Epidermal melanocyte (primary cell): Measurements from ENCODE around the gene DCUN1D1.
"Not testable (repeated sequence)": the region's sequence is repeated elsewhere in the genome, so short reads cannot be mapped to it uniquely, and the experiment has no call there.

Source experiments
- DNase-seq: peaks from one replicate; pipeline ENCODE4 v3.0.0; 2011; ENCODE audit warnings: low spot score; ENCODE audit not compliant: insufficient read length

DCUN1D1 gene

DNA sequence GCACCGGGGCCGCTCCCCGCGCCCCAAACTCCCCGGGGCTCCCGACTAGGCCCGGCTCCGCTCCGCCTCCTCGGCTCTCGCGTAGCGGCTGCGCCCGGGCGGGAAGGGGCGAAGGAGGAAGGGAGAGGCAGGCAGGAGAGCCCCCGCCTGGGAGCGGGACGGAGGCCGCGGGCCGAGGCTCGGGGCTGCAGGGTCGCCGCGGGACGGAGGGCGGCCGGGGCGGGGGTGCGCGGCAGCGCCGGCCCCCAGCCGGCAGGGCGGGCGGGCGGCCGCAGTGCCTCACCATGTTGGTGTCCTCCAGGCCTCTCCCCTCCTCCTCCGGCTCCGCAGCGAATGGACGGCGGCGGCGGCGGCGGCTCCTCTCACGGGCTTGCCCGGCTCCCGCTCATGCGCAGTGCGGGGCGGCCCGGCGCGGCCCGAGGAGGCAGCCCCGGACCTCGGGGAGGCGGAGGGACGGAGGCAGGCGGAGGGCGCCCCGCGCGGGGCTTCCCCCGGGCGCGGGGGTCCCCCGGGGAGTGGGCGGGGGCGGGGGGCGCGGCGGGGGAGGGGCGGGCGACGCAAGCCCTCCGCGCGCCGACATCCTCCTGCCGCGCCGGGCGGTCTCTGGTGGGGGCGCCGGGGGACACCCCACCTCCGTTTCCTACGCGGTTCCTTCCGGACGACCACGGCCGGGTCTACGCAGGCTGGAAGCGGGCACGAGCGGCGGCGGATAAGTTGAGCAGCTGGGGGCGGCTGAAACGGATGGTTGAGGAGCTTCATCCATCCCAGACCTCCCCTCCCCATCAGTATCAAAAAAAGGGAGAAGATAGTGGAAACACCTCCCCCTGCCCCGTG is at the start of gene DCUN1D1:
Gene DCUN1D1 (minus strand): TSS at position 335 of the 834 bp plus-strand sequence. CDS start 49 bp downstream, at position 286.
- peak; percentile 91 for DNase-seq

DNA sequence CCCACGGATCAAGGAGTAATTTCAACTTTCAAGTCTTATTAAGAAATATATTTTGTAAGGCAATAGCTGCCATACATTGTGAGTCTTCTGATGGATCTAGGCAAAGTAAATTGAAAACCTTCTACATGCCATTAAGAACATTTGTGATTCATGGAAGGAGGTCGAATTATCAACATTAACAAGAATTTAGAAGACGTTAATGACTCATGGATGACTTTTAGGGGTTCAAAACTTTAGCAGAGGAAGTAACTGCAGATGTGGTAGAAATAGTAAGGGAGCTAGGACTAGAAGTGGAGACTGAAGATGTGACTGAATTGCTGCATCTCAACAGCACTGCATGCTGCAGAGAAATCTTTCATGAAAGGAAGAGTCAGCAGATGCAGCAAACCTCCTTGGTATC is 48.1 kb upstream of the DCUN1D1 start:
- DNase-seq: no peak

DNA sequence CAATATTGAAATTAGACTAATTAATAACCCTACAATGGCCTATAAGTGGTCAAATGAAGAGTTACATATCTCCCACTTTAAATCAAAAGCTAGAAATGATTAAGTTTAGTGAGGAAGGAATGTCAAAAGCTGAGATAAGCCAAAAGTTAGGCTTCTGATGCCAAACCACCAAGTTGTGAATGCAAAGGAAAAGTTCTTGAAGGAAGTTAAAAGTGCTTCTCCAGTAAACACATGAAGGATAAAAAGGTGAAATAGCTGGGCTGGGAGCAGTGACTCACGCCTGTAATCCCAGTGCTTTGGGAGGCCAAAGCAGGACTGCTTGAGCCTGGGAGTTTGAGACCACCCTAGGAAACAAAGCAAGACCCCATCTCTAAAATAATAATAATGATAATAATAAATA is 46.9 kb upstream of the DCUN1D1 start:
- DNase-seq: no peak

DNA sequence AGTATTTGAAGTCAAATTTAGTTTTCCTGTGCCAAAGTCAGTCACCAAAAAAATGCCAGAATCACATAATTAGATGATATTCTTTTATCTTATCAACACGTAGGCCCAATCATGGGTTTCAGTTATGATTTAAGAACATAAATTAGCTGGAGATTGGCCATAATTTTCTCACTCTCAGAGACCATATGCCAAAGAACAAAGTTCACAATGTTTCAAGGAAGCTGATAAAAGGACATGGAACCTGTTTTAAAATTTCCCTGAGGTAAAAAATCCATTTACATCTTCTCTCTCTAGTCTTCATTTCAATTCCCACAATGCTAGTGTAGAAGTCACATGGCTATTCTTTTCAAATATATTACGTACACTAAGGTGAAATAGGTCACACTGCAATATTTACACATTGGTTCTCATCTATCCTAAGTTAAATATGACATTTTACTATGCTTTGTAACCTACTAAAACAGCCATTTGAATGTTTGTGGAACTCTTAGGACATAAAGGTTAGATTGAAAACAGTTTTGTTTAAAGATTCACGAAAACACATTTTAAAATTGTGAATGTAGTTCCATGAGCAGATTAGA is 42.7 kb upstream of the DCUN1D1 start:
- no peak for DNase-seq

DNA sequence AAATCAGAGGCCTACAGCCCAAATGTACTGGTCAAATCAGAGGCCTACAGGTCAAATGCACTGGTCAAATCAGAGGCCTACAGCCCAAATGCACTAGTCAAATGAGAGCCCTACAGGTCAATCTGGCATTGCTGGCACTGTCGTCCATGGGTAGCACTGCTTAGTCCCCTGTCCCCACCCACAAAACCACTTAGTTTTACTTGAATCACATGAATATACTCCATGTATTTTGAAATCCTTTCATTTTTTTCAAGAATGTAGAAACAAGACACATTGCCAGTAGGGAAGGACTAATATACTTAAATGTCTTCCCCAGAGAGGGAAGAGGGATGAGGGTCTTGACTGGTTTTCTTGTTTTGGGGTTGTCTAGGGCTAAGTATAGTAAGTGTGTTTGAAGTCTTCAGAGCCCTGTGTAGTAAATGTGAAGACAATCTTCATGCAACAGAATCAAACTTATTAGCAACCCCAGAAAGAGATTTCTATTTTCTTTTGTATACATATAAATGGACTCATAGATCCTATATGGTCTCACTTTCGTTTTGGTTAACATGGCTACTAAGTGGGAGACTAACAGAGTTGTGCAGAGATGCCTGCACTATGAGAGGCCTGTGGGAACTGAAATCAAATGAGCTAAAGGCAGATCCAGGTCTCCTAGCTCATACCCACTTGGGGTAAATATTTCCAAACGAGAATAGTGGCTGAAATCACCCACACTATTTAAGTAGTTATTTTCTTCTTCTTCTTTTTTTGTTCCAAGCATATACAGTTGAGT is 38.3 kb upstream of the DCUN1D1 start:
- no peak for DNase-seq

DNA sequence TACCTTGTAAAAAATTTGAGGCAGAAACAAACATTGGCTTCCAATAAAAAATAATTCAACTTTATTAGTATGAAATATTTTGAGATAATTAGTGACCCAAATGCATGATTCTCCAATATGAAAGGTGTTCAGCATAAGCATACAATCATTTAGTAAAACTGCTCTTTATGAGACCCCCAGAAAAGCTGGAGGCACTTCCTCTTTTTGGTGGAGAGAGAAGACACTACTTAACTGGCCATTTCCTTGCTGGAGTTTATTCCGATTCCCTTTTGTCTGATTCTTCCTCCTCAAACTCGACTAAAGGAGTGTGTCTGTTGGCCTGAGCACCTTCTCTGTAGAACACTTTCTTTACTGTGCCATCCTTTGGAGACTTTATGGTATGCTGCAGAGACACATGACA is 34.8 kb upstream of the DCUN1D1 start:
- DNase-seq: no peak

DNA sequence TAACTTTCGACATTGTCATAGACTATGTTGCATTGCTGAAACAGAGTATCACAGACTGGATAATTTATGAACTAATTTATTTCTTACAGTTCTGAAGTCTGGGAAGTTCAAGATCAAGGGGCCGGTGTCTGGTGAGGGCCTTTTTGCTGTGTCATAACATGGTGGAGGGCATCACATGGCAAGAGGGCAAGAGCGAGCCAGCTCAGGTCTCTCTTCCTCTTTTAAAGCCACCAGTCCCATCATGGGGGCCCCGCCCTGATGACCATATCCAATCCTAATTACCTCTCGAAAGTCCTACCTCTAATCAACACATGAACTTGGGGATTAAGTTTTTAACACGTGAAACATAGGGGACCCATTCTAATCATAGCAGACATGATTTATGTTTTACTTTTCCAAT is 33.5 kb upstream of the DCUN1D1 start:
- no peak for DNase-seq

DNA sequence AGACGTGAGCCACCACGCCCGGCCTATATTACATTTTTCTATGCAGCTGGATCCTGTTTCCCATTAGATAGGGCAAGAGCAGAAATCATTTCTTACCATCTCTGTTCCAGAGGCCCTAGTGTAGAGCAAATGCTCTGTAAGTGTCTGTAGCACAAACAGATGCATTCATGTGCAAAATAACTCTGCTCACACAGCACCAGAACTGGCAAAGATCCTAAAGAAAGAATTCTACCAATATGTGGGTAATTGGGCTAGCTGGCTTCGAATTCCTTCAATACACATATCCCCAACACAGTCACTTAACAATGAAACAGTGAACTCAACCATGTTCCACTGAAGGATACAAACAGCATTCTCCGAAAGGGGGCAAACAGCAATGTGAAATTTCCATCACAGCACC is 32.7 kb upstream of the DCUN1D1 start:
- no peak for DNase-seq

DNA sequence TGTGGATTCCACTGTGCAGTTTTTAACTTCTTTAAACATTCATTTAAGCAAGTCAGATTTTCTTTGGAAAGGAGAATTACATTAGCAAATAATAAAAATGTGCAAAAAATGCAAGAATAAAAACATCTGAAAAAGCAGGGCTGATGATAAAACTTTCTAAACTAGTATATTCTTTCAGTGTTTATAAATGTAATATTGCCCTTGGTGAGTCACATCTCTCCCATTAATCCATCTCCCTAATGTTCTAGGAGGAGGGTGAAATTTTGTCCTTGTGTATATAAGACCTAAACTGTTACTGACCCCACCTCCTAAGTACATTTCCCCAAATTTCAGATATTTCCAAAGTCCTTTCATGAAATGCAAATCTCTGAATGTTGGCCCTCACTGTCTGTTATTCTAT is 28.5 kb upstream of the DCUN1D1 start:
- DNase-seq: no peak

DNA sequence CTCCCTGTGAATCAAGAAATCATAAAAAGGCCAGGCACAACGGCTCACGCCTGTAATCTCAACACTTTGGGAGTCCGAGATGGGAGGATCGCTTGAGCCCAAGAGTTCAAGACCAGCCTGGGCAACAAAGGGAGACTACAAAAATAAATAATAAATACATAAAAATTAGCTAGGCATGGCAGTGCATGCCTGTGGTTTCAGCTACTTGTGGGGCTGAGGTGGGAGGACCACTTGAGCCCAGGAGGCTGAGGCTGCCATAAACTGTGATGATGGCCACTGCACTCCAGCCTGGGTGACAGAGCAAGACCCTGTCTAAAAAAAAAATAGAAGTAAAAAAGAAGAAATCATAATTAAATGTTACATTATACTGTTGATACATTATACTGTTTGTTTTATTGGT is 28.0 kb upstream of the DCUN1D1 start:
- no peak for DNase-seq

DNA sequence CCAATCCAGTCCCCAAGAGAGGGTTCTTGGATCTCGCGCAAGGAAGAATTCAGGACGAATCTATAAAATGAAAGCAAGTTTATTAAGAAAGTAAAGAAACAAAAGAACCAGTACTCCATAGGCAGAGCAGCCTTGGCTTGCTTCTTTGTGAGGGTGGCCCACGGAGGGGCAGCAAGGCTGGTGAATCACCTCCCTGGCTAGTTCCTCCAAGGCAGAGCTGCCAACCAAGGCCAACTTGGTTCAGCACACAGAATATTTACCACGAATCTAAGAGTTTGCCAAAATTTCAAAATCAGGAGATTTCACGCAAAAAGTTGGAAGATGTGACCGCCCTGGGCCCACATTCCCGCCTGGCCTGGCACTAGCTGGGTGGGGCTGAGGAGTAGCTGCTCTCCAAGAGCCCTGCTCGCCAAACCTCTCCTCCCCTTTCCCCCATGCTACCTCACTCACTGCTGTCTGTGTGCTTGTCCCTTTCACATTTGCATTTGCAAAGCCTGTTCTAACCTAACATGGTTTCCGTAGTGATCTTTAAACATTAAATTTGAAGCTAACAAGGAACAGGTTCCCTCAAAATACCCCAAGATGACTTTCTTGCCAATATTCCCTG is 26.2 kb upstream of the DCUN1D1 start:
- DNase-seq: no peak

DNA sequence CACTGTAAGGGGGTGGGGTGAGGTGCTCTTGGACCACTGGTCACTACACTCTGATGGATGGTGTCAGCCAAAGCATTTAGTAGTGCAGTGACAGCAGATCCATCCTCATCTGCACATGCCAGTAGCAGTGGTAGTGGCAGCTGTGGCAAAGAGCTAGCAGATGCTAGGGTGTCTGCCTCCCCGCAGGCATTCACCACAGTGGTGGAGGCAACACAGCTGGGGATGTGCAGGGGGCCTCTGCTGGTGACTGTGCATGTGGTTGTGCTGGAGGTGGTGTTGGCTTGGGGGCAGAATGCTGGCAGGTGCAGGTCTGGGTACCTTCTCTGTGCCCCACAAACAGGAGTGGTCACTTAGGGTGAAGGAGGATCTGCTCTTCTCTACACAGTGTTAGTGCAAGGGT is 19.4 kb upstream of the DCUN1D1 start:
- DNase-seq: no peak

DNA sequence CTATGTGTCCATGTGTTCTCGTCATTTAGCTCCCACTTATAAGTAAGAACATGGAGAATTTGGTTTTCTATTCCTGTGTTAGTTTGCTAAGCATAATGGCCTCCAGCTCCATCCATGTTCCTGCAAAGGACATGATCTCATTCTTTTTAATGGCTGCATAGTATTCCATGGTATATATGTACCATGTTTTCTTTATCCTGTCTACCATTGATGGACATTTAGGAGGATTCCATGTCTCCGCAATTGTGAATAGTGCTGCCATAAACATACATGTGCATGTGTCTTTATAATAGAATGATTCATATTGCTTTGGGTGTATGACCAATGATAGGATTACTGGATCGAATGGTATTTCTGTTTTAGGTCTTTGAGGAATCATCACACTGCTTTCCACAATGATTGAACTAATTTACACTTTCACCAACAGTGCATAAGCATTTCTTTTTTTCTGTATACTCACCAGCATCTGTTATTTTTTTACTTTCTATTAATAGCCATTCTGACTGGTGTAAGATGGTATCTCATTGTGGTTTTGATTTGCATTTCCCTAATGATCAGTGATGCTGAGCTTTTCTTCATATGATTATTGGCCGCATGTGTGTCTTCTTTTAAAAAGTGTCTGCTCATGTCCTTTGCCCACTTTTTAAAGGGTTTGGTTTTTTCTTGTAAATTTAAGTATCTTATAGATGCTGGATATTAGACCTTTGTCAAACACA is 13.3 kb upstream of the DCUN1D1 start:
- not testable (repeated sequence) for DNase-seq

DNA sequence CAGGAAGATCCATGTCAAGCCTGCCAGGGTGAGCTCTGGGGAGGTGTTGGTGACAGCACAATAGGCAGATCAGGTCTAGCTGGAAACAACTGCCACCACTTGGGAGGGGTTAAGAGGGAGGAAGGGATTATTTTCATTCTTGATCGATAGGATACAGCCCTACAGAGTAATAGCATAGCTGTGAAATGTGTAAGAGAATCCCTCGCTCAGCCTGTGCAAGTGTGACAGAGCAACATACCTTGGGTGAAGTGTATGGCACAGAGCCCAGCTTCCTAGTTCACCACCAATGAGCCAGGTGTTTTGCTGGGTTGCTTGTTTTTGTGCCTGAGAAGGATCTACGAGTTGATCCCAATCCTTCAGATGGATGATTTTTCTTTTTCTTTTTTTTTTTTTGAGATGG is 9.2 kb upstream of the DCUN1D1 start:
- no peak for DNase-seq

DNA sequence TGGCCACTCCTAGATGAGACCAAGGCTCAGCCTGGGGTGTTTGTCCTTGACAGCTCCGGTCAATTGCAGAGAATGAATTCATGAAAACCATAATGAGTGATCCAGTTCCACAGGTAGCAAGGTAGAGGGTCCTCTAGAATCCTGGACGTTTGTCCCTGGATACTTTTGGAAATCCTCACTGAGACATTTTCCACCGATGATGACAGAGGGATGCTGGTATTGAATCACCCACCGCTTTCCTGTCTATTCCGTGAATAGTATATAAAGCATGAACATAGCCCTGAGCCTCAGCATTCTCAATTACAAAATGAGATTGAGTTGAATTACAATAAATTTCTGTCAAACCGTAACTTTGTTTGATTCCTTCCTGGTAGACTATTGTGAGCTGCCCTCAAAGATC is 5.7 kb upstream of the DCUN1D1 start:
- DNase-seq: no peak

DNA sequence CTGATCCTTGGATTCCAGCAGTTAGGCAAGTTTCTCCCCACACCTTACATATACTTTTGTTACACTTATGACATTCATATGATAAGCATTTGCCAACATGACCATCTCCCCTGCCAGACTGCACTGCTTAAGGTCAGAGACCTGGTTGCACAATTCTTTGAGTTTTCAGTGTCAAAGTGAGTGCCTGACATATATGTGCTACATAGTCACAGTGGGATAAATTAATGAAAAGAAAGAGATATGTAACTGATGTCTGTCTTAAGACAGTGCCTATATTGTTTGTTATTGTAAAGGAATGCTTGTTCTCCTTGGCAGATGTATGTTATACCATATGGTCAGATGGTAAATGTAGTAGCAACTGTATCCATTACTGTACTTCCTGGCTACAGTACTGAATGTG is 3.5 kb upstream of the DCUN1D1 start:
- no peak for DNase-seq

DNA sequence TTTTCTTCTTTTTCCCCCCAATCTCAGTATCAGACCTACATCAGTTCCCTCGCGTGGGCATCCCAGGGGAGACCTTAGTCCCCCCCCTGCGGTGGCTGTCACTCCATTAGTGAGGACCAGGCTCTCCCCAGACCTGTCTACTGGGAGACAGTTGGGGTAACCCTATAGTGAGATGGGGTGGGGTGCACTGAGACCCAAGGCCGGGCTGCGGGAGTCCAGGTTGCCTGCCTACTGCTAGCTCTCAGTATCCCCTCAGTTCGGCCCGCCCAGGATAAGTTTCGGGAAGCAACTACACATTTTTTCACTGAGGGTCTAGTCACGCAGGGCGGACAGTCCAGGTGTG is 671 bp upstream of the DCUN1D1 start:
- DNase-seq: no peak

DNA sequence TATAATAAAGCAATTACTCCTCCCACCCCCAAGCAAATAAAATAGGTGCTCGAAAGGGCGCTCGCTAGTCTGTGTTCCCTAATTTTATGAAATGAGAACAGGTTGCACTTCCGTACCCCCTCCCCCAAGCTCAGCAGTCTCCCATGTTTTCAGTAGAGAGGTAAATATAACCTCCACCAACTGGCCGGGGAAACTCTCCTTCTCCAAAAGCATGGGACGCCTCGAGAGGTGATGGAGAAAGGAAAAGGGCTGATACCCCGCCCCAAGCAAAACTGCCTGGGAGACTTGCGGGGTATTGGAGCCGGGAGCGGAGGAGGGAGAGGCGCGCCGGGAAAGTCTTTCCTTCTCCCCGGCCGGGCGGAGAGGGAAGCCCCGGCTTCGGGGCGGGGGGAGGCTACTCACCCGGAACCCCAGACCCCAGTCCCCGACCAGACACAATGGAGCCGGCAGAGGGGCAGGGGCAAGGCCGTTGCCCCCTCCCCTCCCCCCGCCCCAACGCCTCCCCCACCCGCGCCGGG is 605 bp downstream of the DCUN1D1 start:
- no peak for DNase-seq

DNA sequence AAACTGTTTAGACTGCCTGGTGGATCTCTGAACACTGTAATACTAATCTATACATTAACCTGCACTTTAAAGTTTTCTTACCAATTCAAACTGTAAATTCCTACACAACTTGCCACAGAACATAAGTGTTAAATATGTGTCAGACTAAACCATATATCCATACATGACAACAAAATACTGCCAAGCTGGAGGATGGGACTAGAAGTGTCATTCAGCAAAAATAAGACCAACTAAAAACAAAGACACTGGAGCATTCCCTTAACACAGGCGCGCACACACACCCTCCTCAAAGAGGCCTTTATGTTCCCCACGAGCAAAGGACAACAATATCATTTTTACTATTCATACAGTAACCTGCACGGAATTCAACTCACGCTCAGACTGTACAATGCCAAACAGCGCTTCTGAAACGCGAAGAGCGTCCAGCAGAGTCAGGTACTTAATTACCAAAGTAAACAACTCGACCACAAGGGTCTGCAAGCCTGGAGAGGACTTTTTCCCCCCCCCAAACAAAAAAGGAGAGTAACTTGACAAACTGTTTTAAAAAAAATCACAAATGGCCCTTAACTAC is 1.1 kb downstream of the DCUN1D1 start:
- no peak for DNase-seq

DNA sequence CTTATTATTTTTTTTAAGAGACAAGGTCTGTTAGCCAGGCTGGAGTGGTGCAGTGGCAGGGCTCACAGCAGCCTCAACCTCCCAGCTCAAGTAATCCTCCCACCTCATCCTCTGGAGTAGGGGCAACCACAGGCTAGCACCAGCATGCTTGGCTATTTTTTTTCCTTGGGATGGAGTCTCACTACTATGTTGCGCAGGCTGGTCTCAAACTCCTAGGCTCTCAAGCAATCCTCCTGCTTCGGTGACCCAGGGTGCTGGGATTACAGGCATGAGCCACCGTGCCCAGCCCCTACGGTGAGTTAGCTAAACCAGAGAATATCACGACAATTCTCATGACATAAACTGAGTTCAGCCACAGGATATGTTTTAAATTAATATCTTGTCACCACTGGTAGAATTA is 2.0 kb downstream of the DCUN1D1 start:
- DNase-seq: no peak

DNA sequence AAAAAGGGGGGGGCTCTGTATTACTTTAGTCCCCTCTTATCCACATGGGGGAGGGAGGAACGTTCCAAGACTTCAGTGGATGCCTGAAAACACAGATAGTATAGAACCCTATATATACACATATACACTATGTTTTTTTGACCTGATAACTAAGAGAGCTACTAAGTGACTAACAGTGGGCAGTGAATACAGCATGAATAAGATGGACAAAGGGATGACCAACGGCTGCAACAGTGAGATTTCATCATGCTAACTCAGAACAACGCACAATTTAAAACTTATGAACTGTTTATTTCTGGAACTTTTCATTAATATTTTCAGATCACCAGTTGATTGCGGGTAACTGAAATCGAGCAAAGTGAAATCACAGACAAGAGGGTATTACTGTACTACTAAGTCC is 7.3 kb downstream of the DCUN1D1 start:
- DNase-seq: no peak
